DND-41 (cell line): ENCODE measurements around the gene IL2RA.

Source experiments
- CTCF ChIP-seq: IDR thresholded peaks from 2 replicates; pipeline ENCODE4 v1.5.1; 2012; ENCODE audit warnings: borderline replicate concordance, low read length, moderate library complexity, mild to moderate bottlenecking; ENCODE audit not compliant: poor library complexity, severe bottlenecking; ENCODE audit errors: extremely low read depth
- EZH2 ChIP-seq: IDR thresholded peaks from 3 replicates; pipeline ENCODE4 v1.6.1; 2012; ENCODE audit warnings: borderline replicate concordance, low read depth, mild to moderate bottlenecking, moderate library complexity, low read length, inconsistent platforms; ENCODE audit not compliant: severe bottlenecking

DNA sequence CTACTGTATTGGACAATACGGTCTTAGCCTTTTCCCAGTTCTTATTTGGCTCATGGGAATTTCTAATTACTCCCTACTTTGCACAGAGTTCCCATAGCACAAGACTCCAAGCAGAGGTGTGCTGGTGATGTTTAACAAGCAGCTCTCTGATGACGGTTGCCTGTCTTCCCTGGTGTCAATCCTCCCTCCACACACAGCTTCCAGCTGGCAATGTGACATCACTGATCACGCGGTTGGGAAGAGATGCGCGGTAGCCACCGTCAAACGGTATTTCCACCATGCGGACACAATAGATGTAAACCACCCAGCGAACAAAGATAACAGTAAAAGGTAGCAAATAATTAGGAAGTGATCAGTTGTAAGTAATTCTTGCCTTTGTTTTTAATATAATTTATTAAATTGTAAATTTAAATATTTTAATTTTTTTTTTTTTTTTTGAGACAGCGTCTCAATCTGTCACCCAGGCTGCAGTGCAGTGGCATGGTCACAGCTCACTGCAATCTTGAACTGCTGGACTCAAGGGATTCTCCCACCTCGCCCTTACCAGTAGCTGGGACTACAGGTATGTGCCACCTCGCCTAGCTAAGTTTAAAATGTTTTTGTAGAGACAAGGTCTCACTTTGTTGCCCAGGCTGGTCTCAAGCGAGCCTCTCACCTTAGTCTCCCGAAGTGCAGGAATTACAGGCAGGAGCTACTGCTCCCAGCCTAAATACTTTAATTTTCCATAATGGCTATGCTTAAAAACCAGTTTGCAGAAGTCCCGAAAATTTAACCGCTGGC is 48.6 kb downstream of the IL2RA start:
- TF ChIP-seq CTCF: no peak
- no peak for TF ChIP-seq EZH2
